HepG2 (cell line): ENCODE results near the gene GPR149. TPM values are rescaled to one million over a fixed set of nuclear protein-coding genes. Genes with fewer than 3 reads are reported as not detected.
A peak's percentile ranks its signal among the peaks of the same experiment; 100 is the strongest.
"Not testable (repeated sequence)": the region's sequence is repeated elsewhere in the genome, so short reads cannot be mapped to it uniquely, and the experiment has no call there.

Experiments used
- ATAC-seq: fragments of 200-7000 bp; cut with Tn5 transposase; 3 replicates; pipeline ENCODE4 v1.9.1; 2020; ENCODE audit warnings: mild to moderate bottlenecking, moderate library complexity
- BruUV-seq: library from RNA; stranded (reverse); fragments of 400-500 nt; replicated peaks from 2 replicates; lab custom pipeline; 2021; lab: Mats Ljungman, UMichigan
- CTCF ChIA-PET: fragments of 300-600 bp; formaldehyde crosslinking; extraction: SDS; loops from one replicate; lab custom pipeline; 2021; ENCODE audit warnings: low total read pairs, inconsistent platforms, low intra/inter-chr PET ratio; lab: Yijun Ruan, JAX
- POLR2A ChIA-PET: fragments of 350-600 bp; sonication (Branson Sonifier 250); formaldehyde crosslinking; loops from one replicate; lab custom pipeline; 2020; ENCODE audit warnings: antibody characterized with exemption, inconsistent platforms; lab: Yijun Ruan, JAX
- DNase-seq: peaks from one replicate; pipeline ENCODE4 v3.0.0-alpha.2; 2015; ENCODE audit warnings: low spot score
- FAIRE-seq: peaks from 3 replicates; lab custom pipeline; 2011; peaks lifted over from hg19 to GRCh38; lab: Jason Lieb, UNC
- H2AFZ ChIP-seq: one replicate; pipeline ENCODE4 v1.6.1; 2011; ENCODE audit warnings: low read length, inconsistent platforms
- H3K27ac ChIP-seq: fragments of 300-600 bp; 3 replicates; pipeline ENCODE4 v1.8.0; 2011; ENCODE audit warnings: mixed run types, mild to moderate bottlenecking, mixed read lengths, low read length, inconsistent platforms; ENCODE audit not compliant: insufficient read depth; ENCODE audit errors: extremely low read length
- H3K27me3 ChIP-seq, 2 experiments: fragments of 200-600 bp in 1 of 2; 2 replicates in 1 of 2; 3 replicates in 1 of 2; pipeline versions ENCODE4 v1.6.0 to v1.8.0; 2011; ENCODE audit warnings: low read length in 2 of 2, mild to moderate bottlenecking in 2 of 2, moderate library complexity in 2 of 2, inconsistent platforms in 1 of 2; ENCODE audit not compliant: insufficient read depth in 2 of 2, control insufficient read depth in 1 of 2
- H3K36me3 ChIP-seq, 2 experiments: fragments of 200-600 bp in 1 of 2; replicated peaks in 1 of 2; 2 replicates in 1 of 2; 3 replicates in 1 of 2; pipeline versions ENCODE4 v1.5.1 to v1.8.0; 2011; ENCODE audit warnings: low read length in 2 of 2, inconsistent platforms in 1 of 2; ENCODE audit not compliant: insufficient read depth in 2 of 2, control insufficient read depth in 1 of 2
- H3K4me1 ChIP-seq: 2 replicates; pipeline ENCODE4 v1.5.1; 2012; ENCODE audit warnings: low read length, inconsistent platforms; ENCODE audit not compliant: insufficient read depth
- H3K4me2 ChIP-seq: 2 replicates; pipeline ENCODE4 v1.6.0; 2011; ENCODE audit warnings: low read depth, low read length, inconsistent platforms
- H3K4me3 ChIP-seq, 3 experiments: fragments of 200-600 bp in 1 of 3; sonication (generic), shearing (Covaris generic) in 1 of 3; replicated peaks in 1 of 3; 2 replicates each; pipeline ENCODE4 v1.5.1; 2011 to 2016; ENCODE audit warnings: low read length in 3 of 3, inconsistent platforms in 2 of 3, low read depth in 2 of 3, mild to moderate bottlenecking in 2 of 3, control low read depth in 1 of 3, mixed read lengths in 1 of 3; ENCODE audit not compliant: insufficient read depth in 1 of 3
- H3K79me2 ChIP-seq: one replicate; pipeline ENCODE4 v1.6.1; 2011; ENCODE audit warnings: low read length, inconsistent platforms; ENCODE audit not compliant: insufficient read depth
- H3K9ac ChIP-seq: 2 replicates; pipeline ENCODE4 v1.6.0; 2011; ENCODE audit warnings: mild to moderate bottlenecking, low read depth, low read length, inconsistent platforms; ENCODE audit not compliant: insufficient read depth
- H3K9me3 ChIP-seq: 2 replicates; pipeline ENCODE4 v1.5.1; 2012; ENCODE audit warnings: mild to moderate bottlenecking, low read length
- H4K20me1 ChIP-seq: 2 replicates; pipeline ENCODE4 v1.6.0; 2011; ENCODE audit warnings: inconsistent platforms, mild to moderate bottlenecking, low read length, moderate library complexity; ENCODE audit not compliant: insufficient read depth
- WGBS: methylation state at CpG from one replicate; pipeline ENCODE4 v1.1.6; 2017; ENCODE audit warnings: low lambda C conversion rate; 5-methylcytosine and 5-hydroxymethylcytosine counted together
- in situ Hi-C: cut with HindIII; loops from 2 replicates; pipeline ENCODE4 v1.10.0; 2017; ENCODE audit warnings: low pct_unique_long_range_greater_than_20kb; ENCODE audit not compliant: extremely low pct_ligation_motif_present
- intact Hi-C: fragments of 100-400 bp; cut with micrococcal nuclease; formaldehyde crosslinking; loops from one replicate; pipeline ENCODE4 v1.10.0; 2022; ENCODE audit not compliant: unreplicated experiment
- polyA plus RNA-seq, 8 experiments: library from polyadenylated mRNA; depleted of rRNA in 3 of 8; stranded (reverse) in 7 of 8; unstranded in 1 of 8; fragments of >200 nt; fragmentation: Illumina TruSeq in 4 of 8; extraction: Trizol in 4 of 8; gene quantifications; 2 replicates each; pipeline versions ENCODE4 v1.2.1 to v1.2.3, GENCODE V29; 2011 to 2016; ENCODE audit warnings: low read depth in 4 of 8, missing spikeins in 1 of 8, mixed read lengths in 1 of 8; ENCODE audit not compliant: insufficient read depth in 1 of 8
- total RNA-seq, 5 experiments: library from RNA; depleted of rRNA; stranded (reverse); fragments of >200 nt; fragmentation: Illumina TruSeq; extraction: Trizol; gene quantifications; 2 replicates each; pipeline ENCODE4 v1.2.3, GENCODE V29; 2016; ENCODE audit warnings: low read depth in 1 of 5
- TF ChIP-seq, protein P1 (sequence below): IDR thresholded peaks from 2 replicates; pipeline ENCODE4 v1.6.1; 2016; ENCODE audit warnings: control low read depth
- TF ChIP-seq, protein P2 (sequence below): sonication (generic); formaldehyde crosslinking; IDR thresholded peaks from 2 replicates; pipeline ENCODE4 v1.4.0; 2020; ENCODE audit warnings: missing genetic modification reagents, borderline replicate concordance

Gene GPR149
- total and polyA plus RNA-seq, 2 of the 13 experiments (the other 11 are each of a cell fraction or from before 2014, with no cell fraction given): not detected

DNA sequence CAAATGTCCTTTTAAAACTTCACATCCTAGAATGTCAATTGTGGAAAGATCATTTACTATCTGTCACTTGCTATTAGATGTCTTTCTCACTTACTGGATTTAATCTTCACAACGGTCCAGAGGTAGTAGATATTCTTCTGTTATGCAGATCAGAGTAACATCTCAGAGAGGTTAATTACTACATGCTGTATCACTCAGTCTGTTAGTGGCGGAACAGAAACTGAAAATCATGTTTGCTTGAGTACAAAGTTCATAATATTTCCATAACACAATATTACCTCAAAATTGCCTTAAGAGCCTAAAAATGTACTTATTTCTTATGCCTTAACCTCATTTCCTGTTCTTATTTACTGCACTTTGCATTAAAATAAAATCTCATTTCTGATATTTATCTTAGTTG, 28.6 kb upstream of the GPR149 start (continued):
- TF ChIP-seq, protein P1, sequence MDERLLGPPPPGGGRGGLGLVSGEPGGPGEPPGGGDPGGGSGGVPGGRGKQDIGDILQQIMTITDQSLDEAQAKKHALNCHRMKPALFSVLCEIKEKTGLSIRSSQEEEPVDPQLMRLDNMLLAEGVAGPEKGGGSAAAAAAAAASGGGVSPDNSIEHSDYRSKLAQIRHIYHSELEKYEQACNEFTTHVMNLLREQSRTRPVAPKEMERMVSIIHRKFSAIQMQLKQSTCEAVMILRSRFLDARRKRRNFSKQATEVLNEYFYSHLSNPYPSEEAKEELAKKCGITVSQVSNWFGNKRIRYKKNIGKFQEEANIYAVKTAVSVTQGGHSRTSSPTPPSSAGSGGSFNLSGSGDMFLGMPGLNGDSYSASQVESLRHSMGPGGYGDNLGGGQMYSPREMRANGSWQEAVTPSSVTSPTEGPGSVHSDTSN (CRISPR knock-in tag): no peak
- TF ChIP-seq, all 625 proteins: peak for 0

DNA sequence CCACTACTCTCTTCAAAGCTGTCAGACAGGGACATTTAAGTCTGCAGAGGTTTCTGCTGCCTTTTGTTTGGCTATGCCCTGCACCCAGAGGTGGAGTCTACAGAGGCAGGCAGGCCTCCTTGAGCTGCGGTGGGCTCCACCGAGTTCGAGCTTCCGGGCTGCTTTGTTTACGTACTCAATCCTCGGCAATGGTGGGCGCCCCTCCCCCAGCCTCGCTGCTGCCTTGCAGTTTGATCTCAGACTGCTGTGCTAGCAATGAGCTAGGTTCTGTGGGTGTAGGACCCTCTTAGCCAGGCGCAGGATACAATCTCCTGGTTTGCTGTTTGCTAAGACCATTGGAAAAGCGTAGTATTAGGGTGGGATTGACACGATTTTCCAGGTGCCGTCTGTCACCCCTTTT, 9.1 kb upstream of the GPR149 start:
- WGBS: 3% methylated on average over 12 of the region's 12 CpGs
- H4K20me1 ChIP-seq, intact Hi-C loops, H3K27me3 ChIP-seq, POLR2A ChIA-PET, H2AFZ ChIP-seq, in situ Hi-C loops, H3K4me1 ChIP-seq, ATAC-seq, CTCF ChIA-PET, H3K27ac ChIP-seq, FAIRE-seq, BruUV-seq, H3K36me3 ChIP-seq, H3K9me3 ChIP-seq, DNase-seq, H3K9ac ChIP-seq, H3K79me2 ChIP-seq: not testable (repeated sequence)
- peak overlapping the region in 1 of 3 experiments; percentile 12; a peak in 1 of 6 replicates for H3K4me3 ChIP-seq
- TF ChIP-seq, protein P2, sequence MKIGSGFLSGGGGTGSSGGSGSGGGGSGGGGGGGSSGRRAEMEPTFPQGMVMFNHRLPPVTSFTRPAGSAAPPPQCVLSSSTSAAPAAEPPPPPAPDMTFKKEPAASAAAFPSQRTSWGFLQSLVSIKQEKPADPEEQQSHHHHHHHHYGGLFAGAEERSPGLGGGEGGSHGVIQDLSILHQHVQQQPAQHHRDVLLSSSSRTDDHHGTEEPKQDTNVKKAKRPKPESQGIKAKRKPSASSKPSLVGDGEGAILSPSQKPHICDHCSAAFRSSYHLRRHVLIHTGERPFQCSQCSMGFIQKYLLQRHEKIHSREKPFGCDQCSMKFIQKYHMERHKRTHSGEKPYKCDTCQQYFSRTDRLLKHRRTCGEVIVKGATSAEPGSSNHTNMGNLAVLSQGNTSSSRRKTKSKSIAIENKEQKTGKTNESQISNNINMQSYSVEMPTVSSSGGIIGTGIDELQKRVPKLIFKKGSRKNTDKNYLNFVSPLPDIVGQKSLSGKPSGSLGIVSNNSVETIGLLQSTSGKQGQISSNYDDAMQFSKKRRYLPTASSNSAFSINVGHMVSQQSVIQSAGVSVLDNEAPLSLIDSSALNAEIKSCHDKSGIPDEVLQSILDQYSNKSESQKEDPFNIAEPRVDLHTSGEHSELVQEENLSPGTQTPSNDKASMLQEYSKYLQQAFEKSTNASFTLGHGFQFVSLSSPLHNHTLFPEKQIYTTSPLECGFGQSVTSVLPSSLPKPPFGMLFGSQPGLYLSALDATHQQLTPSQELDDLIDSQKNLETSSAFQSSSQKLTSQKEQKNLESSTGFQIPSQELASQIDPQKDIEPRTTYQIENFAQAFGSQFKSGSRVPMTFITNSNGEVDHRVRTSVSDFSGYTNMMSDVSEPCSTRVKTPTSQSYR (CRISPR knock-in tag): peak; percentile 54; the same call in 1 of the 2 replicates
- H3K4me2 ChIP-seq: peak overlapping the region; percentile 54
